ENCODE data around the gene RUNX2.

- TF ChIP-seq CTCF (conservative IDR thresholded peaks at IDR 0.05) (no peak), ZFX (IDR thresholded peaks at IDR 0.05) (no peak)
Observed at GRCh38 chr6:45709781-45710220, 381.7 kb downstream of the RUNX2 start.

Measured in C4-2B (cell line).